ENCODE measurements around the gene CERKL.

The CERKL gene

GRCh38 chr2:181573140-181573736, 83.7 kb downstream of the CERKL start:
- peak; percentile 90 for DNase-seq

GRCh38 chr2:181570833-181571661, 85.9 kb downstream of the CERKL start:
- peak; percentile 31 for DNase-seq

- DNase-seq: no peak
Observed at GRCh38 chr2:181570059-181570458, 86.8 kb downstream of the CERKL start.

- DNase-seq: no peak
Observed at GRCh38 chr2:181566334-181567032, 90.4 kb downstream of the CERKL start.

- DNase-seq: no peak
Observed at GRCh38 chr2:181563101-181563692, 93.7 kb downstream of the CERKL start.

- DNase-seq: no peak
Observed at GRCh38 chr2:181558371-181558770, 98.5 kb downstream of the CERKL start.

GRCh38 chr2:181554061-181554830, 102.7 kb downstream of the CERKL start:
- peak; percentile 25 for DNase-seq

- DNase-seq: no peak
Observed at GRCh38 chr2:181553244-181553643, 103.7 kb downstream of the CERKL start.

- DNase-seq: no peak
Observed at GRCh38 chr2:181552808-181553207, 104.1 kb downstream of the CERKL start.

GRCh38 chr2:181546086-181546485, 110.8 kb downstream of the CERKL start:
- peak; percentile 65 for DNase-seq

- no peak for DNase-seq
Observed at GRCh38 chr2:181542170-181542569, 114.7 kb downstream of the CERKL start.

GRCh38 chr2:181540421-181540820, 116.5 kb downstream of the CERKL start:
- DNase-seq: no peak

- no peak for DNase-seq
Observed at GRCh38 chr2:181536730-181537129, 120.2 kb downstream of the CERKL start.

GRCh38 chr2:181528441-181528840, 128.5 kb downstream of the CERKL start:
- no peak for DNase-seq

GRCh38 chr2:181527058-181527457, 129.8 kb downstream of the CERKL start:
- DNase-seq: no peak

GRCh38 chr2:181526014-181526413, 130.9 kb downstream of the CERKL start:
- no peak for DNase-seq

- DNase-seq: no peak
Observed at GRCh38 chr2:181523756-181524155, 133.1 kb downstream of the CERKL start.

- no peak for DNase-seq
Observed at GRCh38 chr2:181520253-181520652, 136.7 kb downstream of the CERKL start.

GRCh38 chr2:181517685-181518301, 139.1 kb downstream of the CERKL start:
- DNase-seq: no peak

- DNase-seq: no peak
Observed at GRCh38 chr2:181516992-181517391, 139.9 kb downstream of the CERKL start.

- no peak for DNase-seq
Observed at GRCh38 chr2:181515719-181516118, 141.2 kb downstream of the CERKL start.

GRCh38 chr2:181500201-181500600, 156.7 kb downstream of the CERKL start:
- DNase-seq: no peak
